GOT3 (cell line): ENCODE measurements around the gene TMEM164.

ENCODE experiments used
- DNase-seq: peaks from one replicate; lab custom pipeline; 2025; ENCODE audit warnings: mixed read lengths; lab: John Stamatoyannopoulos, UW

The TMEM164 gene

DNA sequence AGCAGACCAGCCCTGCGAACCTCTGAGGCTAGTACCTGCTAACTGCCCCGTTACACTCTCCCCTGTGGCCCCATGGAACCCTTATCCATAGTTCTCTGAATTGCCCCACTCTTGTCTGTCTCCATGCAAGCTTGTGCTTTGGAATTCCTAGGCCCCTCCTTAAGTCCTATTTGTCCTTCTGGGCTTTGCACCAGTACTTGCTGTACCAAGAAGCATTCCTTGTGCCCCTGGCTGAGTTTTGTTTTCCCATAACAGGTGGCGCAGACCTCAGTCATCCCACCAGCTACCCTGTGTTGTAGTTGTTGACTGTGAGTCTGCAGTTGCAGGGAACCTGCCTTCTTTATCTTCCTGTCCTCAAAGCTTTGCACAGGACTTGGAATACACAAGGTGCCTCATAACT, 167.1 kb downstream of the TMEM164 start:
- DNase-seq: no peak

- no peak for DNase-seq
Measured at GRCh38 chrX:110171442-110171841, 168.5 kb downstream of the TMEM164 start.

DNA sequence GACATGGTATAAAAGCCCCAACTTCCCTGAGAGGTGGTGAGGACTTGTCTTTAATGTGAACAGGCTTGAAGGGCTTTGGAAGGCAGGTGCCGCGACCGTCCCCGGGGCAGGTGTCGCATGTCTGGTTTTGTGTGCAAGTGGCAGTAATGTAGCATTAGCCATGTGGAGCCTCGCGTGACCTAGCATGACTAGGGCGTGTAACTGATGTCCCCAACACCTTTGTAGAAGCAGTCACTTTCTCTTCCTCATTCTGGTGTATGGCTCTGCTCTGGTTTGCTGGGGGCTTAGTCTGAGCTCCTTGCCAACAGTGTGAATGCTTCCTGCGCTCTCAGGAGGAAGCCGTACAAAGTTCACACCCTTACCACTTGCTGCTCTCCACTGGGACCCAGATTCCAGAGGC, 169.3 kb downstream of the TMEM164 start:
- no peak for DNase-seq

DNA sequence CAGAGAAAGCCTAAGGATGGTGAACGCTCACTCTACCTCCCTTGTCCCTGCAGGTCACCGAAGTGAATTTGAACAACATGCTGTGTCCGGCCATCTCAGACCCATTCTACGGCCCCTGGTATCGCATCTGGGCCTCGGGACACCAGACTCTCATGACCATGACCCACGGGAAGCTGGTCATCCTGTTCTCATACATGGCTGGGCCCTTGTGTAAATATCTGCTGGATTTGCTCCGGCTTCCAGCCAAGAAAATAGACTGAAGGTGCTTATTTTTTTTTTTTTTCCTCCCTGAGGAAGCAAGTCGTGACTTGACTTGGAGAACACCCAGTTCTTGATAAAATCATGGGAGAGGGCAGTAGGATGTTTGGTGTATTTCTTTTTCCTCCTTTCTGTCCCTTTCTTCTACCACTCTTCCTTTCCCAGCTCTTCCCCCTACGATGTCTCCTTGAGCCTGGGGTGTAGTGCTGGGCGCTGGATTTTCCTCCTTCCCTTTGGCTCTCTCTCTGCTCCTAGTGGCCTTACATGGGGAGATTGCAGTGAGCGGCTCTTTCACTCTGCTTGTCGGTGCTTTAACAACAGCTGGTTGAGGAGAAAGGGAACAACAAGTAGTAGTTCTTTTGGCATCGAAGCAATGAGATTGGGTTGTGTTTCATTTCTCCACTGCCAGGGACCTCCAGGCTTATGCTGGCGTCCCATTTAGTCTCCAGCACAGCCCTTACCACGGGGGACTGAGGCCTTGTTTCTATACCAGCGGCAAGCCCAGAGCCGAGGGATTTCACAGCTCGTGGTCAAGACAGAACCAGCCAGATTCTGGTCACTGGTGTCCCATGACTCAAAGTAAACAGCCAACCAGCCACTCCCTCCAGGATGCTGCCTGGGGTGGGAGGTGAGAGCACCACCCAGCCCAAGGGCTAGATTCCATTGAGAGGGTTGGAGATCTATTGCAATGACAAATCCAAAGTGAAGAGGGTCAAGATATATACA, 170.6 kb downstream of the TMEM164 start:
- DNase-seq: no peak

DNA sequence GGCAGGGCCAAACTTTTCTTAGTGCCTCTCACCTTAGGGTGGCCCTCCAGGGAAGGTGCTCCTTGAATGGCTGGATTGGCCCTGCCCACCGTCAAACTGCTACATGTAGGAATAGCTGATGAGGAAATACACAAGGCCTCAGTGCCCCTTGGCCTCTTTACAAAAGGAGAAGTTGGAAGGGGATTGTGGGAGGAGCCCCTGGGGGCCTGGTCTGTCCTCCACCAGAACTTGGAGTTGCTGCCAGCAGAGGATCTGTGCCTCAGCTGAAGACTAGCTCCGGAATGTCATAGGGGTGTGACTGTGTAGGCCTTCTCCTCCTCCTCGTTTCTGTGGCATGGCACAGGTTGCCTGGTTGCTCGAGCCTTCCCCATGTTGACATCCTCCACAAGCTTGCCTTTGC, 172.2 kb downstream of the TMEM164 start:
- DNase-seq: no peak

- DNase-seq: no peak
Measured at GRCh38 chrX:110175696-110176095, 172.8 kb downstream of the TMEM164 start.

DNA sequence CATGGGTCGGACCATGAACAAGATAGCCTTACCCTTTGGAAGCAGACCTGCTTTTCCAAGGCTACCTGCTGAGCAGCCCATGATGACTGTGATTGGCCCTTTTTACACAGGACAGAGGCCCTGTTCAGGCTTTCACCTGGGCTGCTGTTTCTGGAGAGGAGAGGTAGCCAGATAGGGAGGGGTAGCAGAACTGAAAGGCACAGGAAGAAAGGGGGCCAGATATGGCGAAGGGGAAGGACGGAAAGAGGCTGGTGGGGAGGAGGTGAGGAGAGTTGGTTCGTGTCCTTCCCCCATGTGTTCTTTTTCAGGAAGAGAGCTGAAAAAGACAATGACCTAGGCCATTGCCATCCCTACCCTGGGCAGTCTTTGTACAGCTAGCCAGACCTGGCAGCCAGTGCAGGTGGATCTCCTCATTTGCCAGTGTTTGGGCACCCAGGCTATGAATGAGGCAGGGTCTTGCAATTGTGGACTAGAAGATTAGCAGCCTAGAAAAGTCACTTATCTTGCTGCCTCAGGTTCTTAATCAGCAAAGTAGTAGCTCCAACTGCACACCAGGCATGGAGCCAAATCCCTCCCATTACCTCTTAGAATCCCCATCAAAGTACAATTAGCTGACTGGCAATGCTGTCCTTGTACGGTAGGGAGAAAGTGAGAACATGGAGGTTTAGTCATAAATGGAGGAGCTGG, 175.4 kb downstream of the TMEM164 start:
- no peak for DNase-seq

DNA sequence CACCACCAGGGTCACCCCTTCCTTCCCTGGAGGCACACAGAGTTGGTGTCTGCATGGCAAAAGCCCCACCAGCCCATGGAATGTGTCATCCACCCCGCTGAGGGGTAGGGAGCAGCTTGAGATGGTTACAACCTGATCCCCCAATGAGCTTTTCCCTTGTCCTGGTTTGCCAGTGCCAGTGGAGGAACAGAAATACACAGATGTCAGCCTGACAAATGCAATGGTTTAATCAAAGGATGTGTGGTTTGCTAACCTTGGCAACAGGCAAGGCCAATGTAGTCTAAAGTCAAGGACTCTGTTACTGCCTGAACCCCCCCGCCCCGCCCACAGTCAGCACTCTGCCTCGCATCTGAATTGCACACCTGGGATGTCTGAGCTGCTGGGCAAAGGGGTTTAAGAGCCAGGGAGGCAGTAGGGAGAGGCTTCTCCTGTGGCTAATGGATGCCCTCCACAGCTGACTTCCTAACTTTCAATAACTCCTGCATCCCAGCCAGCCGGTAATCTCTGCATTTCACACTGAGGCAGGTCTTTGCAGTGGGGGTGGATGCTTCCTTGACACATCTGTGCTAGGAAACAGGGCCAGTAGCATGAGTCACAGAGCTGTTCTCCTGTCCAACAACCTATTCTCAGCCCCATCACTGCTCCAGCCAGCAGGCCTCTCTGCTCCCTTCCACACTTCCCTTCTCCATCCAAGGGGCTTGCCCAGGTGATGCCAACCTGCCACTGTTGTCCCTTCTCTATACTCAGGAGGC, 177.4 kb downstream of the TMEM164 start:
- no peak for DNase-seq

DNA sequence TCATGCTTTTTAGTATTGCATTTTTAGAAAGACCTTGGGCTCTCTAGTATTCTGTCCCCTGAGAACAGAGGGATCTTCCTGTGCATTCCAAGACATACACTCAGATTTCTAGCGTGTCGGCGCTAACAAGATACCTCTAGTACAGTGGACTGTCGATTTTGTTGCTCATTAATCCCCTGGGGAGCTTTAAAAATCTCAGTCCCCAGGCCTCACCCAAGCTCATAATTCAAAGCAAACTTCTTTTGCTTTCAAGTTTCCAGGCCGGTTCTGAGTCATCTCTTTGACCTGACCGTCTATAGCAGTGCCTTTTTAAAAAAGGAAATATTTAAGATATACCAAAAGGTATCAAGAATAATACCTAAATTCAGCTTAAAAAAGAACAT, 178.0 kb downstream of the TMEM164 start:
- DNase-seq: no peak

GRCh38 chrX:110181459-110182137, 178.7 kb downstream of the TMEM164 start:
- DNase-seq: no peak

DNA sequence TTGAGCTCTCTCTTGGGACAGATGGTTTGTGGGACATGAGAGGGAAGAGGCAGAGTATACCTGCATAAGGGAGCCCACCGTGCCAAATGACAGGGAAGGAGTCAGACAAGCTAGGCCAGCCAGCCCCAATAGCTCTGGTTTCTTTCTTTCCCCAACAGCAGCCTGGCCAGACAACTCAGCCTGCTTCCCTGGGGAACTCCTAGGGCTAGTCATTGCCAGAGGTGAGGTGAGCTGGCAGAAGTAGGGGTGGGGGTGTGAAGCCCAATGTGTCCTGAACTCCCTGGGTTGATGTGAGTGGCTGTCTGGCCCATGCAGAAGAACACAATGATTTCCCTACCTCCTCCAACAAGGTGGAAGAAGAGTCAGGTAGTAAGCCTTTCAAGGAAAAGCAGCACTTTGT, 179.4 kb downstream of the TMEM164 start:
- no peak for DNase-seq

DNA sequence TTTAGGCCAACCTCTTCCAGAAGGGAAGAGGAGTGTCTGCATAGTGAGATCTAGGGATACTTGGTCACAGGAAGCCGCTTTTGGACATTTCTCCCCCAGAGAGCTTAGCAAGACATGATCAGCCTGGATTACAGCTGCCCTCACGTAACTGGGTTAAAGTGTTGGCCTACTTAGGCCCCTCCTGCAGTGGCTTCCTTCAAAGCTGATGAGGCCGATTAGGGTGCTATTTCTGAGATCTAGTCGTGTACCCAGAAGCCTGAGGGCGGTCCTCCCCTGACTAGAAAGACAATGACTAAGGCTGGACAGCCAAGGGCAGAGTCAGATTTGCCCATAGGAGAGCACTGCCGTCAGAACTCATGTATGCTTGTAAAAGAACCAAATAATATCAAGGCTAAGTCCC, 180.0 kb downstream of the TMEM164 start:
- no peak for DNase-seq

- no peak for DNase-seq
Measured at GRCh38 chrX:110183314-110183713, 180.4 kb downstream of the TMEM164 start.

GRCh38 chrX:110188701-110189558, 186.0 kb downstream of the TMEM164 start:
- DNase-seq: no peak

DNA sequence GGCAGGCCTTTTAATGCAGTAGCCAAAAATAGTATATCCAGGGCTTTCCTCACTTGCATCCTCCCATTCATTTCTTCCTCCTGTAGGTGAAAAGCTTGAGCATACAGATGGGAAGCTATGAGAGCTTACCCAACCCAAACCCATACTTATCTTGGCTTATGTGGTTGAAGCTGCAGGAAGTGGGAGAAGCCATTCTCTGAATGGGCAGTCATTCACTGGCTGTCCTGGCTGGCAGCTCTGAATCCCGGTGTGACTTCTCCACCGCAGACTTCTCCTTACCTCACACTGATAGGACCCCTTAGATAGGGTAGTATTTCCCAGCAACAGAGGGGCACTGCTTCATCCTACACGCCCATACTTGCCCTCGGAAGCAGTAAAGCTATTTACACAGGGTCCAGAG, 189.6 kb downstream of the TMEM164 start:
- DNase-seq: no peak

- DNase-seq: no peak
Measured at GRCh38 chrX:110194977-110195376, 192.1 kb downstream of the TMEM164 start.

- DNase-seq: no peak
Measured at GRCh38 chrX:110201799-110202198, 198.9 kb downstream of the TMEM164 start.

- no peak for DNase-seq
Measured at GRCh38 chrX:110204986-110205385, 202.1 kb downstream of the TMEM164 start.

DNA sequence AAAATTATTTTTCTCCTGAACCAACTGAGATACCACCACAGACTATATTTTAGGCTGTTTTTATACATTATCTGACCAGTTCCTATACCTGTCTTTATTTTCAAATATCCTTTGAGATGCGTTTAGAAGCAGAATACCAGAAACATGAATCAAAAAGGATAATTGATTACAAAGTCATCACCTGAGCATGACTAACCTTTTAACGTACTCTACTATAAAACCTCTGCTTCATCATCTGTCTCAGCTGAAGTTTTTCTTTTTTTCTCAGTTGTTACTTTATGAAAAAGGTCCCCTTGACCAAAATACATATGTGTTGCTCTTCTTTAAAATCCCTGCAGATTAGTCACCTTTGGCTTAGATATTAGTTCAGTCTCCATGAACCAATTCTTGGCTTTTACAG, 205.2 kb downstream of the TMEM164 start:
- no peak for DNase-seq

DNA sequence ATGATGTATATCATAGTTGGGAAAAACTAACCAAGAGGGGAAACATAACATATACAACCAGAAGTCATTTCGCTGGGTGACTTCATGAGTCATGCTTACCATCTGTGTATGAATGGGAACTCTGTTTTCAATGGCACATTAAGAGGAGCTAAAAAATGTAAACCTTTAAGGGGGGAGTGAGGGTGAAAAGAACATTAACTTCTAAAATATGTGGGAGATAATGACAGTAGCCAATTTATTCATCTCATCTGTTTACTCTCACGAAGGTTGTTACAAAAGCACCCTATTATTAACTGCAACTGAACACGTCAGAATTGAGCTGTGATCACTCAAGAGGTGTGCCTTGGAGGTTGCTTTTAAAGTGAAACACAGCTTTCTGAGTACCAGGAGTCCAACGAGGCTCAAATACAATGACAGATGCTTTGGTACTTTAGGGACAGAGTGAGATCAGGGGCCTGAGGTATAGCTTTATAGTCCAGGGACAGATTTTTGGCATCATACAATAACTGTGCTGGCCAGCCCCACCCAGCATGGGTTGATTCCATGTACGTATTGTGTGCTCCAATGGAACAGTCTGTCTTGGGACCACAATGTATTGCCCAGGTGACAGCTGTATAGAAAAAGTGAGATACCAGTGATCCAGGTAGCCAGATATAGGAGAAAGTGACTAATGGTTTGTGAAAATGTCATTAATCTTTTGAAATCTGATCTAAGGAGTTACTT, 207.7 kb downstream of the TMEM164 start:
- DNase-seq: no peak
